Right lobe of liver (tissue), 6 donors: ENCODE results near the gene P2RY1. TPM values are rescaled to one million over a fixed set of nuclear protein-coding genes. Genes with fewer than 3 reads are reported as not detected.

ENCODE experiments used
- ATAC-seq, 4 donors: fragments of 200-7000 bp; cut with Tn5 transposase; one replicate each; pipeline ENCODE4 v1.9.1; 2020; ENCODE audit warnings: mild to moderate bottlenecking in 4 of 4, moderate library complexity in 4 of 4
- DNase-seq, 3 donors: peaks; one replicate each; pipeline ENCODE4 v3.0.0-alpha.2; 2020
- H3K27ac ChIP-seq, 3 donors: fragments of 200-600 bp; one replicate each; pipeline ENCODE4 v1.8.0; 2022
- H3K27me3 ChIP-seq, 2 donors: fragments of 200-600 bp; one replicate each; pipeline ENCODE4 v1.8.0; 2022
- H3K36me3 ChIP-seq, 4 donors: fragments of 200-600 bp; sonication (generic) in 1 of 4; one replicate each; pipeline versions ENCODE4 v1.5.1 to v1.8.0; 2017 to 2022; ENCODE audit warnings: control low read depth in 1 of 4
- H3K4me1 ChIP-seq, 4 donors: fragments of 200-600 bp; sonication (generic) in 1 of 4; one replicate each; pipeline versions ENCODE4 v1.5.1 to v1.8.0; 2017 to 2022; ENCODE audit warnings: control low read depth in 1 of 4
- H3K4me3 ChIP-seq, 3 donors: fragments of 200-600 bp; one replicate each; pipeline ENCODE4 v1.8.0; 2022
- H3K9me3 ChIP-seq, 4 donors: fragments of 200-600 bp; sonication (generic) in 1 of 4; one replicate each; pipeline versions ENCODE4 v1.5.1 to v1.8.0; 2017 to 2022; ENCODE audit warnings: control low read depth in 1 of 4
- CTCF ChIP-seq, 4 donors: fragments of 200-600 bp in 3 of 4; fragments of 450-650 bp in 1 of 4; IDR thresholded peaks; one replicate each; pipeline versions ENCODE4 v1.5.1 to v1.8.0; 2016 to 2022; ENCODE audit warnings: antibody characterized with exemption in 4 of 4, mild to moderate bottlenecking in 2 of 4
- POLR2A ChIP-seq: fragments of 450-650 bp; IDR thresholded peaks from one replicate; pipeline ENCODE4 v1.6.1; 2017; ENCODE audit warnings: antibody characterized with exemption, mild to moderate bottlenecking
- WGBS: methylation state at CpG from one replicate; pipeline ENCODE4 v1.1.6; 2018; ENCODE audit warnings: low coverage, low lambda C conversion rate; ENCODE audit not compliant: insufficient coverage; ENCODE audit errors: missing lambda C conversion rate; 5-methylcytosine and 5-hydroxymethylcytosine counted together
- intact Hi-C, 2 donors: fragments of 100-400 bp; cut with DNase I; formaldehyde crosslinking; loops; one replicate each; pipeline versions ENCODE4 v1.11.2 to v1.14.1; 2022
- long read RNA-seq: library from polyadenylated mRNA; unstranded; transcript quantifications from one replicate; pipeline ENCODE4 v2.0.0, GENCODE V29; 2019
- total RNA-seq, 6 experiments: library from RNA; depleted of rRNA in 2 of 6; stranded (reverse); fragments of >200 nt in 2 of 6; fragmentation: NEBNext Ultra II Directional in 3 of 6; extraction: Animal tissue kit (Norgen Biotek cat#: 25700) in 3 of 6; gene quantifications; one replicate each; pipeline versions ENCODE4 v1.1.0 to v1.2.4, GENCODE V29; 2016 to 2023
- donor health status: DM: no; HTN: yes; CAD: no.
- donor health status: DM: no; HTN: no; CAD: no.
- donor health status: DM: no; HTN: no; CAD: no.
- donor health status: DM: no; HTN: yes; CAD: no.
- donor health status: DM: no; HTN: yes; CAD: no.

Gene P2RY1
- 1 to 10 TPM in 4 of 6 experiments, under 1 TPM in 2; 0.84 to 1.7 (median 1.3) TPM for total RNA-seq
- long read RNA-seq, result 0 reads

- intact Hi-C loops, result no loop called here
- peak within 1 kb of the TSS; percentile 53 to 64 (median 63) for H3K4me3 ChIP-seq
- DNase-seq (peak; percentile 62 to 69 (median 66)), ATAC-seq (peak; percentile 85 to 92 (median 86))
- peaks cover 0 to 7% of the 10 kb centered on the region in 2 donors for H3K27me3 ChIP-seq
- no peaks in the 10 kb centered on the region for H3K36me3 ChIP-seq
- H3K27ac ChIP-seq, result peak within 1 kb of the TSS; percentile 61 to 67 (median 65)
- TF ChIP-seq CTCF (IDR thresholded peaks at IDR 0.05), result peak in 2 of 4 donors; percentile 10
- peak; percentile 43 for TF ChIP-seq POLR2A
- WGBS, result no CpG with 5 or more reads among the region's 81 CpGs
- H3K9me3 ChIP-seq, result no peaks in the 10 kb centered on the region
- H3K4me1 ChIP-seq, result peaks cover 0 to 10% (median 0%) of the 10 kb centered on the region in 4 donors
Measured at GRCh38 chr3:152834776-152835600, at the start of gene P2RY1. TSS of gene P2RY1 (plus strand) at chr3:152835131. CDS start at chr3:152835783, 652 bp downstream.

GRCh38 chr3:152786977-152787681 is 47.8 kb upstream of the P2RY1 start:
- no peak for TF ChIP-seq POLR2A
- TF ChIP-seq CTCF (IDR thresholded peaks at IDR 0.05), result no peak
- 43% methylated on average over 4 of the region's 4 CpGs for WGBS
- H3K4me3 ChIP-seq, result no peak overlapping the region
- intact Hi-C loops, result no loop called here
- no peaks in the 10 kb centered on the region for H3K27me3 ChIP-seq
- no peaks in the 10 kb centered on the region for H3K36me3 ChIP-seq
- H3K4me1 ChIP-seq, result no peaks in the 10 kb centered on the region
- H3K27ac ChIP-seq, result no peak overlapping the region
- DNase-seq (no peak), ATAC-seq (no peak)
- H3K9me3 ChIP-seq, result no peaks in the 10 kb centered on the region

GRCh38 chr3:152790651-152791387 is 44.1 kb upstream of the P2RY1 start:
- H3K4me1 ChIP-seq, result no peaks in the 10 kb centered on the region
- H3K27ac ChIP-seq, result no peak overlapping the region
- DNase-seq, result no peak
- H3K27me3 ChIP-seq, result no peaks in the 10 kb centered on the region
- no peaks in the 10 kb centered on the region for H3K9me3 ChIP-seq
- no peak for TF ChIP-seq POLR2A
- no peak for TF ChIP-seq CTCF (IDR thresholded peaks at IDR 0.05)
- intact Hi-C loops, result no loop called here
- ATAC-seq, result no peak
- H3K36me3 ChIP-seq, result no peaks in the 10 kb centered on the region
- no peak overlapping the region for H3K4me3 ChIP-seq
- 46% methylated on average over 5 of the region's 5 CpGs for WGBS

GRCh38 chr3:152793969-152794368 is 41.0 kb upstream of the P2RY1 start:
- no peaks in the 10 kb centered on the region for H3K27me3 ChIP-seq
- DNase-seq (no peak), ATAC-seq (no peak)
- intact Hi-C loops, result no loop called here
- H3K27ac ChIP-seq, result no peak overlapping the region
- TF ChIP-seq POLR2A (no peak), CTCF (IDR thresholded peaks at IDR 0.05) (no peak)
- H3K9me3 ChIP-seq, result no peaks in the 10 kb centered on the region
- H3K4me3 ChIP-seq, result no peak overlapping the region
- H3K4me1 ChIP-seq, result no peaks in the 10 kb centered on the region
- 51% methylated on average over 2 of the region's 2 CpGs for WGBS
- no peaks in the 10 kb centered on the region for H3K36me3 ChIP-seq
